Psoas muscle (tissue), 8 donors: ENCODE results near the gene ADAT3. TPM values are rescaled to one million over a fixed set of nuclear protein-coding genes. Genes with fewer than 3 reads are reported as not detected.

Experiments used
- ATAC-seq, 4 donors: fragments of 200-7000 bp; cut with Tn5 transposase; one replicate each; pipeline ENCODE4 v1.9.1; 2020; ENCODE audit warnings: moderate library complexity in 3 of 4, mild to moderate bottlenecking in 2 of 4
- DNase-seq, 2 donors: peaks; one replicate each; pipeline ENCODE4 v3.0.0-alpha.2; 2020
- H3K27ac ChIP-seq: fragments of 200-600 bp; one replicate; pipeline ENCODE4 v1.8.0; 2022
- H3K27me3 ChIP-seq, 3 donors: fragments of 200-600 bp in 1 of 3; one replicate each; pipeline versions ENCODE4 v1.6.1 to v1.8.0; 2013 to 2022; ENCODE audit warnings: low read length in 2 of 3, mild to moderate bottlenecking in 2 of 3, moderate library complexity in 1 of 3; ENCODE audit not compliant: insufficient read depth in 3 of 3
- H3K36me3 ChIP-seq, 2 donors: fragments of 200-600 bp in 1 of 2; one replicate each; pipeline versions ENCODE4 v1.6.1 to v1.8.0; 2013 to 2022; ENCODE audit warnings: low read depth in 1 of 2, mild to moderate bottlenecking in 1 of 2, moderate library complexity in 1 of 2; ENCODE audit not compliant: insufficient read depth in 1 of 2
- H3K4me1 ChIP-seq: fragments of 200-600 bp; one replicate; pipeline ENCODE4 v1.8.0; 2022
- H3K4me3 ChIP-seq: fragments of 200-600 bp; one replicate; pipeline ENCODE4 v1.8.0; 2022; ENCODE audit warnings: mild to moderate bottlenecking
- H3K9me3 ChIP-seq: fragments of 200-600 bp; one replicate; pipeline ENCODE4 v1.8.0; 2022
- WGBS, 3 donors: extraction: QIAGEN DNeasy Blood & Tissue Kit; methylation state at CpG; one replicate each; pipeline versions ENCODE4 v1.1.6 to v1.1.7; 2013; 5-methylcytosine and 5-hydroxymethylcytosine counted together
- intact Hi-C, 2 donors: fragments of 100-400 bp; cut with DNase I; formaldehyde crosslinking; loops; one replicate each; pipeline versions ENCODE4 v1.11.0 to v1.14.2; 2022
- polyA plus RNA-seq, 3 donors: library from polyadenylated mRNA; stranded (reverse); fragments of 200-250 nt; gene quantifications; one replicate each; pipeline ENCODE4 v1.2.3, GENCODE V29; 2013
- total RNA-seq, 4 donors: library from RNA; stranded (reverse); fragmentation: NEBNext Ultra II Directional in 2 of 4; extraction: Animal tissue kit (Norgen Biotek cat#: 25700) in 2 of 4; gene quantifications; one replicate each; pipeline versions ENCODE4 v1.2.1 to v1.2.4, GENCODE V29; 2021 to 2023
- TF ChIP-seq, protein P1 (sequence below): fragments of 200-600 bp; IDR thresholded peaks from one replicate; pipeline ENCODE4 v1.8.0; 2022; ENCODE audit warnings: antibody characterized with exemption
- donor health status: healthy with polysubstance abuse.
- donor health status: DM: no; HTN: no; CAD: no; lungs with moderate emphysema.
- donor health status: Bipolar disorder and iron deficiency.
- donor health status: healthy.
- donor health status: DM: yes; HTN: yes; CAD: no.
- donor health status: DM: no; HTN: no; CAD: no.
- donor health status: DM: no; HTN: no; CAD: no.
- donor health status: DM: yes; HTN: yes; CAD: no.

Gene ADAT3
- total and polyA plus RNA-seq, 7 donors, result 1.4 to 7.2 (median 2.2) TPM

DNA sequence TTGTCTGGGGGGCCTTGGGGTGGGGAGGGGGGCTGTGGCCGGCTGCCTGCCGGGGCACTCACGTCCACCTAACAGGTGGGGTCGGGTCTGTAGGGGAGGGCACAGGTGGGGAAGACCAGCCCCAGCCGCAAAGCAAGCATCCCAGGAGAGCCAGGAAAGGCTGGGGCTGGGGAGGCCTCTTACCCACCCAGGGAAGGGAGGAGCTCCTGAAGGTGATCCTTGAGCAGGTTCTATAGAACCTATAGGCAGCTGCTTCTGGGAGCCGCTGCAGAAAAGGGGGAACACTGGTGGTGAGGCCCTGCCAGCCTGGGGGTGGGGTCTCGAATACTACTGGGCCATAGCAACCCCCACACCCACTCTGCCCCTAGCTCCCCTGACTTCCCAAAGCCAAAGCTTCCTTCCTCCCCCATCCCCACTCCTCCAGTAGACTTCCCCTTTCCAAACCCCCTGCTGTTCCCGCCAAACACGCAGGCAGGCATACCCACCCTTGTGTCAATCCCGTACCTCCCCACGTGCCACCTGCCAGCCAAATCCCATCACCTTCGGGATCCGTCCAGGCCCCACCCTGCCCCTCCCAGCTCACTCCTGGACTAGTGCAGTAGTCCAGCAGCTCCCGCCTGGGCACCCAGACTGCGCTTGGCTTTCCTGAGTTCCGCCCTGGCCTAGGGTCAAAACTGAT, 47.4 kb upstream of the ADAT3 start:
- ATAC-seq, result no peak
- H3K9me3 ChIP-seq, result no peaks in the 10 kb centered on the region
- H3K4me3 ChIP-seq, result peak overlapping the region; percentile 61
- intact Hi-C loops, result no loop called here
- peaks cover 38% of the 10 kb centered on the region for H3K4me1 ChIP-seq
- no peaks in the 10 kb centered on the region for H3K36me3 ChIP-seq
- 61 to 63% (median 61%) methylated on average over 16 of the region's 16 CpGs for WGBS, 3 donors
- peaks cover 0 to 5% (median 0%) of the 10 kb centered on the region in 3 donors for H3K27me3 ChIP-seq
- DNase-seq, result no peak
- H3K27ac ChIP-seq, result peak overlapping the region; percentile 46
- TF ChIP-seq, protein P1, sequence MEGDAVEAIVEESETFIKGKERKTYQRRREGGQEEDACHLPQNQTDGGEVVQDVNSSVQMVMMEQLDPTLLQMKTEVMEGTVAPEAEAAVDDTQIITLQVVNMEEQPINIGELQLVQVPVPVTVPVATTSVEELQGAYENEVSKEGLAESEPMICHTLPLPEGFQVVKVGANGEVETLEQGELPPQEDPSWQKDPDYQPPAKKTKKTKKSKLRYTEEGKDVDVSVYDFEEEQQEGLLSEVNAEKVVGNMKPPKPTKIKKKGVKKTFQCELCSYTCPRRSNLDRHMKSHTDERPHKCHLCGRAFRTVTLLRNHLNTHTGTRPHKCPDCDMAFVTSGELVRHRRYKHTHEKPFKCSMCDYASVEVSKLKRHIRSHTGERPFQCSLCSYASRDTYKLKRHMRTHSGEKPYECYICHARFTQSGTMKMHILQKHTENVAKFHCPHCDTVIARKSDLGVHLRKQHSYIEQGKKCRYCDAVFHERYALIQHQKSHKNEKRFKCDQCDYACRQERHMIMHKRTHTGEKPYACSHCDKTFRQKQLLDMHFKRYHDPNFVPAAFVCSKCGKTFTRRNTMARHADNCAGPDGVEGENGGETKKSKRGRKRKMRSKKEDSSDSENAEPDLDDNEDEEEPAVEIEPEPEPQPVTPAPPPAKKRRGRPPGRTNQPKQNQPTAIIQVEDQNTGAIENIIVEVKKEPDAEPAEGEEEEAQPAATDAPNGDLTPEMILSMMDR, result no peak

DNA sequence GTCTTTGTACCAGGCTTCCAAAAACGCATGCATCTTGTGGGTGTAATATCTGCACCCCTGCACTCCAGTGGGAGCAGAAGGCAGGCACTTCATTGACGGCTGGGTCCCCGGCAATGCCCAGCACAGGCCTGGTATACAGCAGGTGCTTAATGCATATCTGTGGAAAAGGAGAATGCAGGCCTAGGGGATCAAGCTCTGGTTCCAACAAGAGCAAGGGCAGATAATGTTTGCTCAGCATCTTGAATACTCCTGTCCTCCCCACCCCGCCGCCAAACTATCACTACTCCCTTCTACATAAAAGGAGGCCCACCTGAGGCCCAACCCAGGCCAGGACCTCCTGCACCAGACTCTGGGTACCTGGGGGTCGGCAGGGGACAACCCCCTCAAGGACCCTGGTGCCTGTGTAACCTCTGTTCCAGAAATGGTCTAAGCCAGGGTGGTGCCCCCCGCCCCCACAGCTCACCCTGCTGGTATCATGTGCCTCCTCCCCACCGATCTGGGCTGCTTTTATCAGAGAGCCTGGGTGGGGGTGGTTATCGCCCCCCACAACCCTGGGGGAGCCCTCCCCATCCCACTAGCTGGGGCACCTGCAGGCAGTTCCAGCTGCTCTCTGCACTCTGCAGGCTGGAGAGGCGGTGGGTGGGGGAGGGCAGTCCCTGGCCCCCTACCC, 46.7 kb upstream of the ADAT3 start:
- DNase-seq (no peak), ATAC-seq (no peak)
- 77 to 88% (median 81%) methylated on average over 8 to 10 of the region's 10 CpGs for WGBS, 3 donors
- Histone ChIP-seq H3K27ac (no peak overlapping the region), H3K4me1 (peaks cover 34% of the 10 kb centered on the region), H3K4me3 (no peak overlapping the region), H3K36me3 (no peaks in the 10 kb centered on the region), H3K27me3 (peaks cover 0 to 4% (median 0%) of the 10 kb centered on the region in 3 donors), H3K9me3 (no peaks in the 10 kb centered on the region)
- intact Hi-C loops, result no loop called here
- TF ChIP-seq, protein P1, result no peak

DNA sequence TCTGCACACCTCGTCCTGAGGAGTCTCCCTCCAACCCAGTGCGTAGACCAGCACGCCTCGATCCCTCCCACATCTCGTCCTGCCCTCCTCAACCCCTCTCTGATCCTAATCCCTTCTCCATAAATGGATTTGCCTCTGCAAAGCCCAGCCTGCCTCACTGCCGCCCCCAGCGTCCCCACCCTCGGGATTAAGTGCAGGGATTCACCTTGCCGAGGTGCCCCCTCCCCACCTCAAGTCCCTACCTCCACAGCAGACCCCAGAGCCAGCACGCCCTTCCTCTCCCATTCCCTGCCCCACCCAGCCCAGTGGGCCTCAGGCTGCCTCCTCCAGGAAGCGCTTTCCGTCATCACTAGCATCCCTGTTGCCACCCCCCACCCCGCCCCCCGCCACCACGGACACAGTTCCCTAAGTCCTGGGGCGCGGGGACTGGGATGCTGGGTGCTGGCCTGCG, 45.8 kb upstream of the ADAT3 start:
- TF ChIP-seq, protein P1, result no peak
- H3K27ac ChIP-seq, result no peak overlapping the region

DNA sequence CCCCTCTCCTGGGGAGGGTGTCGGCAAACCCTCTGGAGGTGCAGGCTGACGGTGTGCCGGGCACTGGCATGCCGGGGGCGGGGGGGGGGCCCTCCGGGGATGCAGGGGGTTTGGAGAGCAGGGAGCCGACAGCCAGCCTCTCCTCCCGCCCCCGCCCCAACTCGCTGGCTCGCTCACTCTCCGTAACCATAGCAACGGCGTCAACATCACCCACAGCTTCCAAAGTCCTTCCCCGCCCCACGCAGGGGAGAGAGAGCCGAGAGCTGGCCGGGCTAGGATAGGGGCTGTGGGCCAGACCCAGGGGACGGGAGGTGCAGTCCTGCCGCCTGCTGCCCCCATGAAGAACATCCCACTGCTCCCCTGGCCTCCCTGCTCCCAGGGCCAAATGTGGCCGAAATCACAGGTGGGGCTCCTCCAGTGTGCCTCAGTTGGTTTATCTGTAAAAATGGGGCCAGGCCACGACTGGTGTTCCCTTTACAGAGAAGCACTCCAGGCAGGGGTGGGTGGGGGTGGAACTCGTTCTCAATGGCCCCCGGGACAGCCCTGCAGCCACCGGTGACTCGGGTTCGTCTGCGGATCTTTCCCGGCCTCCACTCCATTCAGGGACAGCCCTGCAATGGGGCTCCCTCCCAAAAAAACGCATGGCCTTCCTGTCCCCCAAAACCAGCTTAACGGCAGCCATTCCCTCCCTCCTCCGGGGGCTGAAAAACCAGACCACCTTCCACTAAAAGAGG, 45.0 kb upstream of the ADAT3 start:
- H3K27ac ChIP-seq, result no peak overlapping the region
- TF ChIP-seq, protein P1, result no peak
- peak in 1 of 2 donors; percentile 50 for DNase-seq
- H3K36me3 ChIP-seq, result no peaks in the 10 kb centered on the region
- 33 to 46% (median 35%) methylated on average over 21 to 32 of the region's 32 CpGs for WGBS, 3 donors
- intact Hi-C loops, result no loop called here
- ATAC-seq, result no peak
- H3K27me3 ChIP-seq, result peaks cover 0 to 4% (median 0%) of the 10 kb centered on the region in 3 donors
- no peak overlapping the region for H3K4me3 ChIP-seq
- H3K4me1 ChIP-seq, result peaks cover 29% of the 10 kb centered on the region
- no peaks in the 10 kb centered on the region for H3K9me3 ChIP-seq

More for the DNA sequence above, 45.8 kb upstream of the ADAT3 start:
- Histone ChIP-seq H3K9me3 (no peaks in the 10 kb centered on the region), H3K4me3 (no peak overlapping the region), H3K27me3 (peaks cover 0 to 4% (median 0%) of the 10 kb centered on the region in 3 donors), H3K4me1 (peaks cover 34% of the 10 kb centered on the region), H3K36me3 (no peaks in the 10 kb centered on the region)
- intact Hi-C loops, result no loop called here
- DNase-seq (no peak), ATAC-seq (no peak)
- WGBS, 3 donors, result 65 to 71% (median 67%) methylated on average over 18 of the region's 18 CpGs
